Esophagus muscularis mucosa (tissue), 4 donors: Measurements from ENCODE around the gene GPC6.

Experiments
- CTCF ChIP-seq, 3 experiments: fragments of 200-600 bp in 2 of 3; fragments of 450-650 bp in 1 of 3; sonication (generic) in 2 of 3; IDR thresholded peaks; one replicate each; pipeline ENCODE4 v1.5.1; 2017 to 2019; ENCODE audit warnings: antibody characterized with exemption in 3 of 3, mild to moderate bottlenecking in 2 of 3, moderate library complexity in 1 of 3
- EP300 ChIP-seq: sonication (generic); formaldehyde crosslinking; IDR thresholded peaks from one replicate; pipeline ENCODE4 v1.6.1; 2017; ENCODE audit warnings: antibody characterized with exemption
- POLR2A ChIP-seq: fragments of 450-650 bp; IDR thresholded peaks from one replicate; pipeline ENCODE4 v1.6.1; 2017; ENCODE audit warnings: antibody characterized with exemption, moderate library complexity, mild to moderate bottlenecking, low read depth

GRCh38 chr13:94030415-94031119 lies 804.0 kb downstream of the GPC6 start:
- no peak for TF ChIP-seq POLR2A
- no peak for TF ChIP-seq CTCF (IDR thresholded peaks at IDR 0.05)
- TF ChIP-seq EP300, result no peak
